NB4 (cell line): ENCODE results near the gene CYP17A1.

ENCODE experiments used
- MYC ChIP-seq: IDR thresholded peaks from 2 replicates; pipeline ENCODE4 v1.6.1; 2011; ENCODE audit warnings: low read depth, low read length
- POLR2A ChIP-seq: IDR thresholded peaks from 2 replicates; pipeline ENCODE4 v1.6.1; 2011; ENCODE audit warnings: mild to moderate bottlenecking; ENCODE audit not compliant: insufficient read length; ENCODE audit errors: extremely low read depth
- TF ChIP-seq, protein P1 (sequence below): IDR thresholded peaks from one replicate; pipeline ENCODE4 v1.5.1; 2012; ENCODE audit warnings: low read depth, low read length
- TF ChIP-seq, protein P2 (sequence below): IDR thresholded peaks from 2 replicates; pipeline ENCODE4 v1.6.1; 2011; ENCODE audit warnings: low read depth, low read length

DNA sequence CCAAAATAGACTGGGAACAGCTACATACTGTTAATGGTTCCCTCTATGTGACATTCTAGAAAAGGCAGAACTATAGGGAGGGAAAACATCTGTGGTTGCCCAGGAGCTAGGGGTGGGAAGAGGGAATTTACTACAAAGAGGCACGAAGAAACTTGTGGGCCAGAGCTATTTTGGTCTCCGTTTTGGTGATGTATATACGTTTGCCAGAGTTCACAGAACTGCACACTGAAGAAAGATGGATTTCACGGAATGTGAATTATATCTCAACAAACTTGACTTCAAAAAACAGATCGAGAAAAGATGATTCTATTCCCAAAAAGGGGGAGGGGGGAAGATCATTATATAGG, 31.7 kb upstream of the CYP17A1 start:
- TF ChIP-seq, protein P1, sequence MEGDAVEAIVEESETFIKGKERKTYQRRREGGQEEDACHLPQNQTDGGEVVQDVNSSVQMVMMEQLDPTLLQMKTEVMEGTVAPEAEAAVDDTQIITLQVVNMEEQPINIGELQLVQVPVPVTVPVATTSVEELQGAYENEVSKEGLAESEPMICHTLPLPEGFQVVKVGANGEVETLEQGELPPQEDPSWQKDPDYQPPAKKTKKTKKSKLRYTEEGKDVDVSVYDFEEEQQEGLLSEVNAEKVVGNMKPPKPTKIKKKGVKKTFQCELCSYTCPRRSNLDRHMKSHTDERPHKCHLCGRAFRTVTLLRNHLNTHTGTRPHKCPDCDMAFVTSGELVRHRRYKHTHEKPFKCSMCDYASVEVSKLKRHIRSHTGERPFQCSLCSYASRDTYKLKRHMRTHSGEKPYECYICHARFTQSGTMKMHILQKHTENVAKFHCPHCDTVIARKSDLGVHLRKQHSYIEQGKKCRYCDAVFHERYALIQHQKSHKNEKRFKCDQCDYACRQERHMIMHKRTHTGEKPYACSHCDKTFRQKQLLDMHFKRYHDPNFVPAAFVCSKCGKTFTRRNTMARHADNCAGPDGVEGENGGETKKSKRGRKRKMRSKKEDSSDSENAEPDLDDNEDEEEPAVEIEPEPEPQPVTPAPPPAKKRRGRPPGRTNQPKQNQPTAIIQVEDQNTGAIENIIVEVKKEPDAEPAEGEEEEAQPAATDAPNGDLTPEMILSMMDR = no peak
- no peak for TF ChIP-seq MYC
- TF ChIP-seq POLR2A = no peak
- TF ChIP-seq, protein P2, sequence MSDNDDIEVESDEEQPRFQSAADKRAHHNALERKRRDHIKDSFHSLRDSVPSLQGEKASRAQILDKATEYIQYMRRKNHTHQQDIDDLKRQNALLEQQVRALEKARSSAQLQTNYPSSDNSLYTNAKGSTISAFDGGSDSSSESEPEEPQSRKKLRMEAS = no peak
